Body of pancreas (tissue), 4 donors: ENCODE data around the gene L3MBTL3.

Experiments used
- POLR2A ChIP-seq, 3 donors: fragments of 450-650 bp; IDR thresholded peaks; one replicate each; pipeline ENCODE4 v1.6.1; 2016; ENCODE audit warnings: antibody characterized with exemption in 3 of 3, mild to moderate bottlenecking in 2 of 3
- TF ChIP-seq, protein P1 (sequence below), 7 experiments: fragments of 450-650 bp in 4 of 7; fragments of 200-600 bp in 3 of 7; sonication (generic) in 3 of 7; IDR thresholded peaks; one replicate each; pipeline ENCODE4 v1.5.1; 2016 to 2019; ENCODE audit warnings: antibody characterized with exemption in 7 of 7

DNA sequence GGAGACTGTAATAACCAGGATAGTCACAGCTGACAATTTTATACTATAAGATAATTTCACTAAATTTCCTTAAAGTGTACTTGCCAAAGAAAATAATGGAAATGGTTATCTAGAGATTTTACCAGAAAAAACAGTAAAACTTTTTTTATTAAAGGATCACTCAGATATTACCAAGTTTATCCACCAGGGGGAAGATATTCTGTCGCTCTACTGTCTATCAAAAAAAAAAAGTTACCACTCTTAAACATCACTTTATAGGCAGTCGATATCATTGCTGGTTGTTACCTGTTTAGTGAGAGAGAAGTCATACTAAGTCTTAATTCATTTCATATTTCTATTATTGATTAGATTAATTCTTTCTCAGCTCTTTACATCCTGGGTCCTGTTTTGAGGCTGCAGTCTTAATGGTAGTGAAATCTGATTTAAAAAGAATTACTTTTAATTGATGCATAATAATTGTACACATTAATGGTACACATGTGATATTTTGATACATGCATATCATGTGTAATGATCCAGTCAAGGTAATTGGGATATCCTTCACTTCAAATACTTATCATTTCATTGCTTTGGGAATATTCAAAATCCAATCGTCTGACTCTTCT lies 18.9 kb downstream of the L3MBTL3 start:
- TF ChIP-seq, protein P1, sequence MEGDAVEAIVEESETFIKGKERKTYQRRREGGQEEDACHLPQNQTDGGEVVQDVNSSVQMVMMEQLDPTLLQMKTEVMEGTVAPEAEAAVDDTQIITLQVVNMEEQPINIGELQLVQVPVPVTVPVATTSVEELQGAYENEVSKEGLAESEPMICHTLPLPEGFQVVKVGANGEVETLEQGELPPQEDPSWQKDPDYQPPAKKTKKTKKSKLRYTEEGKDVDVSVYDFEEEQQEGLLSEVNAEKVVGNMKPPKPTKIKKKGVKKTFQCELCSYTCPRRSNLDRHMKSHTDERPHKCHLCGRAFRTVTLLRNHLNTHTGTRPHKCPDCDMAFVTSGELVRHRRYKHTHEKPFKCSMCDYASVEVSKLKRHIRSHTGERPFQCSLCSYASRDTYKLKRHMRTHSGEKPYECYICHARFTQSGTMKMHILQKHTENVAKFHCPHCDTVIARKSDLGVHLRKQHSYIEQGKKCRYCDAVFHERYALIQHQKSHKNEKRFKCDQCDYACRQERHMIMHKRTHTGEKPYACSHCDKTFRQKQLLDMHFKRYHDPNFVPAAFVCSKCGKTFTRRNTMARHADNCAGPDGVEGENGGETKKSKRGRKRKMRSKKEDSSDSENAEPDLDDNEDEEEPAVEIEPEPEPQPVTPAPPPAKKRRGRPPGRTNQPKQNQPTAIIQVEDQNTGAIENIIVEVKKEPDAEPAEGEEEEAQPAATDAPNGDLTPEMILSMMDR (IDR thresholded peaks at IDR 0.05) = peak in 6 of 7 experiments; percentile 13 to 33 (median 22)
- TF ChIP-seq POLR2A (IDR thresholded peaks at IDR 0.05) = no peak
